Measurements from ENCODE around the gene P2RY11. TPM values are rescaled to one million over a fixed set of nuclear protein-coding genes. Genes with fewer than 3 reads are reported as not detected.

P2RY11 gene
- total and polyA plus RNA-seq, 2 experiments from 2014 or later, result 4.0 to 4.3 TPM

DNA sequence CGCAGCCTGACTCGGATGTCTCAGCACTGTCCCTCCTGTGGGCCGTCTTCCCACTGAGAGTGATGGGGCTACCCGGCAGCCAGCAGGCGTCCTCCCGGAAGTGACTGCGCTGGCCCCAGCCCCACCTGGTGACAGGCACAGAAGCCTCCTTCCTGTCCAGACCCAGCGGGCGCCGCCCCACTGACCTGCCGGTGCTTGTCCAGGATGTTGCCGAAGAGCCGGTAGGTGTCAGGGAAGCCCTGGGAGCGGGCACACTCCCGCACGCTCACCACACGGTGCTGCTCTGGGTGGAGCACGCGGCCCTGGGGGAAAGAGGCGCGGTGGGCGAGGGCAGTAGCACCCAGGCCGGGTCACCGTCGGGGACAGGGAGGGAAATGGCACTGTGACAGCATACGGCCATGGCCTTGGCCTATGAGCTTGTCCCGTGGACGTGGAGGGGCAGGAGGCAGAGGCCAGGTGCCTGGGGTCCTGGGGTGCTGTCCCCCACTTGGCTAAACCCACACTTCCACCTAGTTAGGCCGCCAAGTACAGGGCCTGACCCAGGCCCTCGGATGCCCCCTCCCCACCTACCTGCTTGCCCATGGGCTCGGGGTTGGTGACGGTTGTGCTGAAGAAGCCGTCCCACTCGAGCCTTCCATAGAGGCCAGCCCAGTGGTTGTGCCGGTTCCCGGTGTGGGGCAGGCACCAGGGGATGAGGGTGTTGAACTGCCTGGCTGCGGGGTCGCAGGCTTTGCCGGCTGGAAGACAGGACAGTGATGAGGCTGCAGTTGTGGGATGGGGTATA lies 24.2 kb downstream of the P2RY11 start (continued):
- TF ChIP-seq, protein P1, sequence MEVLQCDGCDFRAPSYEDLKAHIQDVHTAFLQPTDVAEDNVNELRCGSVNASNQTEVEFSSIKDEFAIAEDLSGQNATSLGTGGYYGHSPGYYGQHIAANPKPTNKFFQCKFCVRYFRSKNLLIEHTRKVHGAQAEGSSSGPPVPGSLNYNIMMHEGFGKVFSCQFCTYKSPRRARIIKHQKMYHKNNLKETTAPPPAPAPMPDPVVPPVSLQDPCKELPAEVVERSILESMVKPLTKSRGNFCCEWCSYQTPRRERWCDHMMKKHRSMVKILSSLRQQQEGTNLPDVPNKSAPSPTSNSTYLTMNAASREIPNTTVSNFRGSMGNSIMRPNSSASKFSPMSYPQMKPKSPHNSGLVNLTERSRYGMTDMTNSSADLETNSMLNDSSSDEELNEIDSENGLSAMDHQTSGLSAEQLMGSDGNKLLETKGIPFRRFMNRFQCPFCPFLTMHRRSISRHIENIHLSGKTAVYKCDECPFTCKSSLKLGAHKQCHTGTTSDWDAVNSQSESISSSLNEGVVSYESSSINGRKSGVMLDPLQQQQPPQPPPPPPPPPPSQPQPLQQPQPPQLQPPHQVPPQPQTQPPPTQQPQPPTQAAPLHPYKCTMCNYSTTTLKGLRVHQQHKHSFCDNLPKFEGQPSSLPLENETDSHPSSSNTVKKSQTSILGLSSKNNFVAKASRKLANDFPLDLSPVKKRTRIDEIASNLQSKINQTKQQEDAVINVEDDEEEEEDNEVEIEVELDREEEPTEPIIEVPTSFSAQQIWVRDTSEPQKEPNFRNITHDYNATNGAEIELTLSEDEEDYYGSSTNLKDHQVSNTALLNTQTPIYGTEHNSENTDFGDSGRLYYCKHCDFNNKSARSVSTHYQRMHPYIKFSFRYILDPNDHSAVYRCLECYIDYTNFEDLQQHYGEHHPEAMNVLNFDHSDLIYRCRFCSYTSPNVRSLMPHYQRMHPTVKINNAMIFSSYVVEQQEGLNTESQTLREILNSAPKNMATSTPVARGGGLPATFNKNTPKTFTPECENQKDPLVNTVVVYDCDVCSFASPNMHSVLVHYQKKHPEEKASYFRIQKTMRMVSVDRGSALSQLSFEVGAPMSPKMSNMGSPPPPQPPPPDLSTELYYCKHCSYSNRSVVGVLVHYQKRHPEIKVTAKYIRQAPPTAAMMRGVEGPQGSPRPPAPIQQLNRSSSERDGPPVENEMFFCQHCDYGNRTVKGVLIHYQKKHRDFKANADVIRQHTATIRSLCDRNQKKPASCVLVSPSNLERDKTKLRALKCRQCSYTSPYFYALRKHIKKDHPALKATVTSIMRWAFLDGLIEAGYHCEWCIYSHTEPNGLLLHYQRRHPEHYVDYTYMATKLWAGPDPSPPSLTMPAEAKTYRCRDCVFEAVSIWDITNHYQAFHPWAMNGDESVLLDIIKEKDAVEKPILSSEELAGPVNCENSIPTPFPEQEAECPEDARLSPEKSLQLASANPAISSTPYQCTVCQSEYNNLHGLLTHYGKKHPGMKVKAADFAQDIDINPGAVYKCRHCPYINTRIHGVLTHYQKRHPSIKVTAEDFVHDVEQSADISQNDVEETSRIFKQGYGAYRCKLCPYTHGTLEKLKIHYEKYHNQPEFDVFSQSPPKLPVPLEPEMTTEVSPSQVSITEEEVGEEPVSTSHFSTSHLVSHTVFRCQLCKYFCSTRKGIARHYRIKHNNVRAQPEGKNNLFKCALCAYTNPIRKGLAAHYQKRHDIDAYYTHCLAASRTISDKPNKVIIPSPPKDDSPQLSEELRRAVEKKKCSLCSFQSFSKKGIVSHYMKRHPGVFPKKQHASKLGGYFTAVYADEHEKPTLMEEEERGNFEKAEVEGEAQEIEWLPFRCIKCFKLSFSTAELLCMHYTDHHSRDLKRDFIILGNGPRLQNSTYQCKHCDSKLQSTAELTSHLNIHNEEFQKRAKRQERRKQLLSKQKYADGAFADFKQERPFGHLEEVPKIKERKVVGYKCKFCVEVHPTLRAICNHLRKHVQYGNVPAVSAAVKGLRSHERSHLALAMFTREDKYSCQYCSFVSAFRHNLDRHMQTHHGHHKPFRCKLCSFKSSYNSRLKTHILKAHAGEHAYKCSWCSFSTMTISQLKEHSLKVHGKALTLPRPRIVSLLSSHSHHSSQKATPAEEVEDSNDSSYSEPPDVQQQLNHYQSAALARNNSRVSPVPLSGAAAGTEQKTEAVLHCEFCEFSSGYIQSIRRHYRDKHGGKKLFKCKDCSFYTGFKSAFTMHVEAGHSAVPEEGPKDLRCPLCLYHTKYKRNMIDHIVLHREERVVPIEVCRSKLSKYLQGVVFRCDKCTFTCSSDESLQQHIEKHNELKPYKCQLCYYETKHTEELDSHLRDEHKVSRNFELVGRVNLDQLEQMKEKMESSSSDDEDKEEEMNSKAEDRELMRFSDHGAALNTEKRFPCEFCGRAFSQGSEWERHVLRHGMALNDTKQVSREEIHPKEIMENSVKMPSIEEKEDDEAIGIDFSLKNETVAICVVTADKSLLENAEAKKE (CRISPR knock-in tag; IDR thresholded peaks at IDR 0.05), result no peak
- TF ChIP-seq NANOG (IDR thresholded peaks at IDR 0.05; ENCODE audit: borderline replicate concordance), result no peak

DNA sequence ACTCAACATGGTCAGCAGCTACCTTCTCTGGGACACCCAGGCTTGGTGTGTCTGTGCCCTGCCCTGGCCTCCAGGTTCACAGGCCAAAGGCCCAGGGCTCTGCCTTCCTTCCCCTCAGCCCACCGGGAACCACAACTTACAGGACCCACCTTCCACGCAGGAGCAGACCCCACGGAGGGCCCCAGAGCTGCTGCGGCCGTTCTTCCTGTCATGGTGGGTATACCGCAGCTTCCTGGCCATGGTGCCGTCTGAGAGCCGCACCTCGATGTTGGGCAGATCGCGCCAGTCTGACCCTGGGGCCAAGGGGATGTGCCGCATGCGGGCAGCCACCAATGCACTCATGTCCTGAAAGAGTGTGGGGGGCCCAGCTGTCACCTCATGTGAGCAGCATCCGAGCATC lies 25.4 kb downstream of the P2RY11 start:
- Histone ChIP-seq H3K4me1 (ENCODE audit: insufficient read depth) (no peaks in the 10 kb centered on the region), H3K36me3 (ENCODE audit: insufficient read depth) (peaks cover 40% of the 10 kb centered on the region), H4K20me1 (replicated peaks; ENCODE audit: insufficient read depth) (peaks cover 8% of the 10 kb centered on the region), H3K79me2 (replicated peaks; ENCODE audit: insufficient read depth) (no peaks in the 10 kb centered on the region), H3K27me3 (ENCODE audit: insufficient read depth) (no peaks in the 10 kb centered on the region), H3K9me2 (ENCODE audit: insufficient read depth) (no peaks in the 10 kb centered on the region), H3K4me3 (no peak overlapping the region), H3K4me2 (no peak overlapping the region), H3F3A (replicated peaks; ENCODE audit: low read depth) (0 out of 2 replicates have a peak, but pooled peaks cover 4% of the 10 kb centered on the region), H3K27ac (ENCODE audit: low read depth) (no peak overlapping the region), H2AFZ (no peak overlapping the region)
- Mint-ChIP-seq H3K27ac (no peak overlapping the region), H3K36me3 (ENCODE audit: low read depth) (peaks cover 79% of the 10 kb centered on the region), H3K27me3 (ENCODE audit: insufficient read depth, low read depth, poor library complexity) (peaks cover 7% of the 10 kb centered on the region), H3K4me3 (no peak overlapping the region), H3K9me3 (no peaks in the 10 kb centered on the region), H3K4me1 (no peaks in the 10 kb centered on the region)
- no peak for ATAC-seq
- no peak for DNase-seq (ENCODE audit: low spot score)
- TF ChIP-seq, protein P2, sequence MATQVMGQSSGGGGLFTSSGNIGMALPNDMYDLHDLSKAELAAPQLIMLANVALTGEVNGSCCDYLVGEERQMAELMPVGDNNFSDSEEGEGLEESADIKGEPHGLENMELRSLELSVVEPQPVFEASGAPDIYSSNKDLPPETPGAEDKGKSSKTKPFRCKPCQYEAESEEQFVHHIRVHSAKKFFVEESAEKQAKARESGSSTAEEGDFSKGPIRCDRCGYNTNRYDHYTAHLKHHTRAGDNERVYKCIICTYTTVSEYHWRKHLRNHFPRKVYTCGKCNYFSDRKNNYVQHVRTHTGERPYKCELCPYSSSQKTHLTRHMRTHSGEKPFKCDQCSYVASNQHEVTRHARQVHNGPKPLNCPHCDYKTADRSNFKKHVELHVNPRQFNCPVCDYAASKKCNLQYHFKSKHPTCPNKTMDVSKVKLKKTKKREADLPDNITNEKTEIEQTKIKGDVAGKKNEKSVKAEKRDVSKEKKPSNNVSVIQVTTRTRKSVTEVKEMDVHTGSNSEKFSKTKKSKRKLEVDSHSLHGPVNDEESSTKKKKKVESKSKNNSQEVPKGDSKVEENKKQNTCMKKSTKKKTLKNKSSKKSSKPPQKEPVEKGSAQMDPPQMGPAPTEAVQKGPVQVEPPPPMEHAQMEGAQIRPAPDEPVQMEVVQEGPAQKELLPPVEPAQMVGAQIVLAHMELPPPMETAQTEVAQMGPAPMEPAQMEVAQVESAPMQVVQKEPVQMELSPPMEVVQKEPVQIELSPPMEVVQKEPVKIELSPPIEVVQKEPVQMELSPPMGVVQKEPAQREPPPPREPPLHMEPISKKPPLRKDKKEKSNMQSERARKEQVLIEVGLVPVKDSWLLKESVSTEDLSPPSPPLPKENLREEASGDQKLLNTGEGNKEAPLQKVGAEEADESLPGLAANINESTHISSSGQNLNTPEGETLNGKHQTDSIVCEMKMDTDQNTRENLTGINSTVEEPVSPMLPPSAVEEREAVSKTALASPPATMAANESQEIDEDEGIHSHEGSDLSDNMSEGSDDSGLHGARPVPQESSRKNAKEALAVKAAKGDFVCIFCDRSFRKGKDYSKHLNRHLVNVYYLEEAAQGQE (IDR thresholded peaks at IDR 0.05; ENCODE audit: unreplicated experiment), result no peak
- no peak for TF ChIP-seq POLR2AphosphoS5 (IDR thresholded peaks at IDR 0.05; ENCODE audit: low read depth)
- TF ChIP-seq, protein P1 (CRISPR knock-in tag; IDR thresholded peaks at IDR 0.05), result no peak
